Tibial nerve (tissue), 4 donors: ENCODE measurements around the gene ZNF853.

ENCODE experiments used
- EP300 ChIP-seq, 2 donors: sonication (generic); formaldehyde crosslinking; IDR thresholded peaks; one replicate each; pipeline ENCODE4 v1.6.1; 2017; ENCODE audit warnings: antibody characterized with exemption in 2 of 2, mild to moderate bottlenecking in 1 of 2
- TF ChIP-seq, protein P1 (sequence below), 5 experiments: fragments of 200-600 bp in 3 of 5; fragments of 450-650 bp in 2 of 5; sonication (generic) in 3 of 5; IDR thresholded peaks; one replicate each; pipeline ENCODE4 v1.5.1; 2016 to 2019; ENCODE audit warnings: antibody characterized with exemption in 5 of 5, mild to moderate bottlenecking in 3 of 5, moderate library complexity in 2 of 5

DNA sequence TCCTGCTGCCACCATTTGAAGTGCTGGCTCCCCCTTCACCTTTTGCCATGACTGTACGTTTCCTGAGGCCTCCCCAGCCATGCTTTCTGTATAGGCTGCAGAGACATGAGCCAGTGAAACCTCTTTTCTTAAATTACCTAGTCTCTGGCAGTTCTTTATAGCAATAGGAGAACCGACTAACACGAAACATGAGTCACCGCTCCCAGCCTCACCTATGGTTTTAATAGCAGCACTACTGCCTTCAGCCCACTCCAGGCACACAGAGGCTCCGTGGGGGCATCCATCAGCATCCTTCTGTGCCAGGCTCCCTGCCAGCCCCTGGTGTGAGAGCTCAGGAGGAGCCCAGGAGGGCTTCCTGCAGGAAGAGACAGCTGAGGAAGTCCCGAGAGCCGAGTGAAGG is 16.2 kb downstream of the ZNF853 start:
- TF ChIP-seq, protein P1, sequence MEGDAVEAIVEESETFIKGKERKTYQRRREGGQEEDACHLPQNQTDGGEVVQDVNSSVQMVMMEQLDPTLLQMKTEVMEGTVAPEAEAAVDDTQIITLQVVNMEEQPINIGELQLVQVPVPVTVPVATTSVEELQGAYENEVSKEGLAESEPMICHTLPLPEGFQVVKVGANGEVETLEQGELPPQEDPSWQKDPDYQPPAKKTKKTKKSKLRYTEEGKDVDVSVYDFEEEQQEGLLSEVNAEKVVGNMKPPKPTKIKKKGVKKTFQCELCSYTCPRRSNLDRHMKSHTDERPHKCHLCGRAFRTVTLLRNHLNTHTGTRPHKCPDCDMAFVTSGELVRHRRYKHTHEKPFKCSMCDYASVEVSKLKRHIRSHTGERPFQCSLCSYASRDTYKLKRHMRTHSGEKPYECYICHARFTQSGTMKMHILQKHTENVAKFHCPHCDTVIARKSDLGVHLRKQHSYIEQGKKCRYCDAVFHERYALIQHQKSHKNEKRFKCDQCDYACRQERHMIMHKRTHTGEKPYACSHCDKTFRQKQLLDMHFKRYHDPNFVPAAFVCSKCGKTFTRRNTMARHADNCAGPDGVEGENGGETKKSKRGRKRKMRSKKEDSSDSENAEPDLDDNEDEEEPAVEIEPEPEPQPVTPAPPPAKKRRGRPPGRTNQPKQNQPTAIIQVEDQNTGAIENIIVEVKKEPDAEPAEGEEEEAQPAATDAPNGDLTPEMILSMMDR (IDR thresholded peaks at IDR 0.05) = no peak
- no peak for TF ChIP-seq EP300 (IDR thresholded peaks at IDR 0.05)
